NCI-H187 (cell line): ENCODE results near the gene RAB40A.
"Not testable (repeated sequence)": the region's sequence is repeated elsewhere in the genome, so short reads cannot be mapped to it uniquely, and the experiment has no call there.

Experiments
- DNase-seq, 2 experiments: peaks; one replicate each; lab custom pipeline; 2025; lab: John Stamatoyannopoulos, UW

Gene RAB40A

GRCh38 chrX:103464072-103464773 is 55.1 kb downstream of the RAB40A start:
- no peak for DNase-seq

GRCh38 chrX:103461156-103461555 is 58.1 kb downstream of the RAB40A start:
- no peak for DNase-seq

- not testable (repeated sequence) for DNase-seq
Observed at GRCh38 chrX:103460001-103460755, 59.1 kb downstream of the RAB40A start.

- no peak for DNase-seq
Observed at GRCh38 chrX:103453655-103454054, 65.6 kb downstream of the RAB40A start.
